Nephron (organoid): ENCODE data around the gene POLR3E.

Source experiments
- H3K27ac Mint-ChIP-seq, 3 experiments: 2 replicates each; pipeline ENCODE4 v1.8.0; 2020; ENCODE audit warnings: mixed read lengths in 3 of 3, mild to moderate bottlenecking in 2 of 3, moderate library complexity in 1 of 3
- H3K27me3 Mint-ChIP-seq: 2 replicates; pipeline ENCODE4 v1.8.0; 2021; ENCODE audit warnings: low read depth, mild to moderate bottlenecking, moderate library complexity, mixed read lengths
- H3K36me3 Mint-ChIP-seq: 2 replicates; pipeline ENCODE4 v1.8.0; 2020; ENCODE audit warnings: low read depth, mixed read lengths
- H3K4me1 Mint-ChIP-seq: 2 replicates; pipeline ENCODE4 v1.8.0; 2020; ENCODE audit warnings: mixed read lengths
- H3K4me3 Mint-ChIP-seq, 3 experiments: 2 replicates each; pipeline ENCODE4 v1.8.0; 2020; ENCODE audit warnings: mild to moderate bottlenecking in 3 of 3, mixed read lengths in 3 of 3, moderate library complexity in 2 of 3
- H3K9me3 Mint-ChIP-seq: 2 replicates; pipeline ENCODE4 v1.8.0; 2020; ENCODE audit warnings: mixed read lengths
- TF ChIP-seq, protein P1 (sequence below), 3 experiments: fragments of 200-600 bp; sonication (generic); IDR thresholded peaks; one replicate each; pipeline ENCODE4 v1.5.0; 2021; ENCODE audit warnings: antibody characterized with exemption in 3 of 3; ENCODE audit not compliant: unreplicated experiment in 3 of 3

POLR3E gene

DNA sequence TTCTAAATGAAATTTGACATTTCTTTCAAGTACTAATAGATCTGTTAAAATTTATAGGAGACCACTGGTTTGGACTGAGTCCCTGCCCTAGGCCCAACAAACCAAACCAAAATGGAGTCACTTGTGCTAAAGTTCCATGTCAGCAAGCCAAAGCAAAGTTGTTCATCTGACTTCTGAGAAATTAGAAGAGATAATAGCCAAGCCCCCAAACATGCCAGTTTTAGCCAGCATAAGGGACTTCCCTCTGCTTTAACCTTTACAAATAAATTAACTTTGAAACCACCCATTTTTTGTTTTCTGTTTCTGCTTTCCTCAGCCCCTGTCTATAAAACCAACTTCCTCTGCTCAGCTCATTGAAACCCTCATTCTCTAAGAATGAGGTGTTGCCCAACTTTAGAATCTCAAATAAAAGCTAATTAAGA, 58.3 kb downstream of the POLR3E start:
- Mint-ChIP-seq H3K27ac (no peak overlapping the region), H3K27me3 (no peaks in the 10 kb centered on the region), H3K36me3 (peaks cover 30% of the 10 kb centered on the region), H3K4me3 (no peak overlapping the region), H3K9me3 (peaks cover 2% of the 10 kb centered on the region), H3K4me1 (peaks cover 23% of the 10 kb centered on the region)
- TF ChIP-seq, protein P1, sequence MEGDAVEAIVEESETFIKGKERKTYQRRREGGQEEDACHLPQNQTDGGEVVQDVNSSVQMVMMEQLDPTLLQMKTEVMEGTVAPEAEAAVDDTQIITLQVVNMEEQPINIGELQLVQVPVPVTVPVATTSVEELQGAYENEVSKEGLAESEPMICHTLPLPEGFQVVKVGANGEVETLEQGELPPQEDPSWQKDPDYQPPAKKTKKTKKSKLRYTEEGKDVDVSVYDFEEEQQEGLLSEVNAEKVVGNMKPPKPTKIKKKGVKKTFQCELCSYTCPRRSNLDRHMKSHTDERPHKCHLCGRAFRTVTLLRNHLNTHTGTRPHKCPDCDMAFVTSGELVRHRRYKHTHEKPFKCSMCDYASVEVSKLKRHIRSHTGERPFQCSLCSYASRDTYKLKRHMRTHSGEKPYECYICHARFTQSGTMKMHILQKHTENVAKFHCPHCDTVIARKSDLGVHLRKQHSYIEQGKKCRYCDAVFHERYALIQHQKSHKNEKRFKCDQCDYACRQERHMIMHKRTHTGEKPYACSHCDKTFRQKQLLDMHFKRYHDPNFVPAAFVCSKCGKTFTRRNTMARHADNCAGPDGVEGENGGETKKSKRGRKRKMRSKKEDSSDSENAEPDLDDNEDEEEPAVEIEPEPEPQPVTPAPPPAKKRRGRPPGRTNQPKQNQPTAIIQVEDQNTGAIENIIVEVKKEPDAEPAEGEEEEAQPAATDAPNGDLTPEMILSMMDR (IDR thresholded peaks at IDR 0.05; ENCODE audit: unreplicated experiment in 3 of 3), result no peak

DNA sequence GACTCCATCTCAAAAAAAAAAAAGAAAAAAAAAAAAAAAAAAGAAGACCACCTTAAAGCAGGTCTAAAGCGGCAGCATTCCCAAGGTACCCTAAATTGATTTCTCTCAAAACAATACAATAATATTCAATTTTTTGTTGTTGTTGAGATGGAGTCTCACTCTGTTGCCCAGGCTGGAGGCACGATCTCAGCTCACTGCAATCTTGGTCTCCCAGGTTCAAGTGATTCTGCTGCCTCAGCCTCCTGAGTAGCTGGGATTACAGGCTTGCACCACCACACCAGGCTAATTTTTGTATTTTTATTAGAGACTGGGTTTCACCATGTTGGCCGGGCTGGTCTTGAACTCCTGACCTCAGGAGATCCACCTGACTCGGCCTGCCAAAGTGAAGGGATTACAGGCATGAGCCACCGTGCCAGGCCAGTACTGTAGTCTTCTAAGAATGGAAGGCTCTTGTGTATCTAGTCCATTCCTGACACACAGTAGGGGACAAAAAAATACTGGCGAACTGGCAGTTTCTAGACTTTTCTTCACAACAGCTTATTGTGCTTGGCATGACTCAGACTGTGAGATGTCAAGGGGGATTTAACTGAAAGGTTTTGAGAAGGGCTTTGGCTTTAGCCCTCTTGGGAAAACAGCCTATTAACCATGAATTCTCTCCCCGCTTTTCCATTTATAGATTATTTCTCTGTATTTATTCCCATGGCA, 59.9 kb downstream of the POLR3E start:
- H3K9me3 Mint-ChIP-seq, result no peaks in the 10 kb centered on the region
- H3K36me3 Mint-ChIP-seq, result peaks cover 18% of the 10 kb centered on the region
- no peaks in the 10 kb centered on the region for H3K27me3 Mint-ChIP-seq
- H3K27ac Mint-ChIP-seq, result no peak overlapping the region
- H3K4me3 Mint-ChIP-seq, result no peak overlapping the region
- TF ChIP-seq, protein P1 (IDR thresholded peaks at IDR 0.05; ENCODE audit: unreplicated experiment in 3 of 3), result no peak
- H3K4me1 Mint-ChIP-seq, result peaks cover 23% of the 10 kb centered on the region

DNA sequence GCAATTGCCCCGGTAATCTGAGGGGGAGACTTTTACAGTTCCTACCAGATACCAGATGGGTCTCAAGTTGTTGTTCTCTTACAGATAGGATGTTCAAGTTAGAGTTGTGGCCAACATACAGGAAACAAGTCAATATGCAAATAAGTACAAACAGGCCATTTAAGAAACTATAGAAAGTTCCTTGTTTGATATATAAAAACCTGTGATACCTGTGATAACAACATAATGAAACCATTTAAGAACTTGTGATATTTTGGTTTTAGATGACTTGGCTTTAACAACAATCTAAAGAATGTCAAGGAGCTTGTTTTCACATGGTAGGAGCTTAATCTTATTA, 60.4 kb downstream of the POLR3E start:
- Mint-ChIP-seq H3K27me3 (no peaks in the 10 kb centered on the region), H3K9me3 (no peaks in the 10 kb centered on the region), H3K36me3 (peaks cover 17% of the 10 kb centered on the region), H3K27ac (no peak overlapping the region), H3K4me3 (no peak overlapping the region), H3K4me1 (peaks cover 23% of the 10 kb centered on the region)
- TF ChIP-seq, protein P1 (IDR thresholded peaks at IDR 0.05; ENCODE audit: unreplicated experiment in 3 of 3), result no peak

DNA sequence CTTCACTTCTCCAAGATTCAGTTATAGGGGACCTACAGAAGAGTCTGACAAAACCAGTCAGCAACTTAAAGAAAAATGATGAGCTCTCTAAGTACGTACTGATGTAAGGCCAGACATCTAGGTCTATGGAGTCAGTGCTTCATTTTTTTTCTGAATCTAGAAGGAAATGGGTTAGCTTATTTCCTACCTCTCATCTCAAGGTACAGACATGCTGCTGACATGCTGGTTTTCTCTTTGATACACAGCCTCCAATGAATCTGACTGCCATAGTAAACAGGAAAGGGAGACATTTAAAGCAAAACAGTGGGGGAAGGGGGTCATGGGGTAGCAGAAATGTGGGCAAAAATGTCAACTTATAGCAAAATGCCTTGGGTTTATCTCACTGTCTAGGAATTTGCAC, 60.8 kb downstream of the POLR3E start:
- Mint-ChIP-seq H3K36me3 (peaks cover 20% of the 10 kb centered on the region), H3K4me3 (no peak overlapping the region), H3K27ac (no peak overlapping the region), H3K9me3 (no peaks in the 10 kb centered on the region), H3K27me3 (no peaks in the 10 kb centered on the region), H3K4me1 (peaks cover 23% of the 10 kb centered on the region)
- TF ChIP-seq, protein P1 (IDR thresholded peaks at IDR 0.05; ENCODE audit: unreplicated experiment in 3 of 3), result no peak

DNA sequence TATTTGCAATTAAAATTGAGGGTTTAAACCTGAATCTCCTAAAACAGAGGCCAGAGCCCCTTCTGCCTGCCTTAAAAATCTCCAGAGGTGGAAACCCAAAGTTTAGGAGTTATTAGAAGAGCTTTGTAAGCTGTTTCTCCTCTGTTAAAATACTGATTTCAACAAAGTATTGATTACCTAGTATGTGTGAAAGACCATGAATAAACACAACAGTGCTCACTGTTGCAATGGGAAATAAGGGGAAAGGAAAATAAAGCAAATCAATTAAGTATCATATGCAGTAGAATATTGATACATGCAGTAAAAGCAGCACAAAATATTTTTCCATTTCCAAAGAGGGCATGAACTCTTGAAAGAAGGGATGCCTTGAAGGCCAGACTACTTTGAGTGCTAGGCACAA, 62.5 kb downstream of the POLR3E start:
- Mint-ChIP-seq H3K27me3 (no peaks in the 10 kb centered on the region), H3K36me3 (peaks cover 33% of the 10 kb centered on the region), H3K9me3 (no peaks in the 10 kb centered on the region), H3K4me3 (no peak overlapping the region), H3K4me1 (peaks cover 9% of the 10 kb centered on the region), H3K27ac (no peak overlapping the region)
- TF ChIP-seq, protein P1 (IDR thresholded peaks at IDR 0.05; ENCODE audit: unreplicated experiment in 3 of 3), result no peak

DNA sequence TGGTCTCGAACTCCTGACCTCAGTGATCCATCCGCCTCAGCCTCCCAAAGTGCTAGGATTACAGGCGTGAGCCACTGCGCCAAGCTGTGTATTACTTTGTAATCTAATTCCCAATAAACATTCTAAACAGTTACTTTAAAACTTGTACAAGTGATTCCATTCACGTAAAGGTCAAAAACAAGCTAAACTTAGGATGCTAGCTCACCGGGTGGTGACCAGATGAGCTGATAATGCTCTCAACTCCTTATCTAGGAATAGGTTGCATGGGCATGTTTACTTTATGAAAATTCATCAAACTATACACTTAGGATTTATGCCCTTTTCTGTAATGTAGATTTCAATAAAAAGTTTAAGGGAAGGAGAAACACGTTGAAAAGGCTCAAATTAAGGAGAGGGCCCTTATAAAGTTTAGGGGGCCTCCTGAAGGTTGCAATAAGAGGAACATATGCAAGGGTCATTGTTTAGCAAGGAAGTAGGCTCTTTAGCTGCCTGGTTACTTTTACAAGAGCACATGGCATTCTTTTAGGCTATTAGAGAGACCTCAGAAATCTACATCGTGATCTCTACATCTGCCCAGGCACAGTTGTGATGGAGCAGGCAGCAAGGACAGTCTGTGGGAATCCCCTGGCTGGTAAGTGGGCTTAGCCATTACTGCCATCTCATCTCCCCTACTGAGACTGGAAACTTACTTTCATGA, 63.9 kb downstream of the POLR3E start:
- H3K36me3 Mint-ChIP-seq, result peaks cover 36% of the 10 kb centered on the region
- H3K9me3 Mint-ChIP-seq, result no peaks in the 10 kb centered on the region
- H3K4me1 Mint-ChIP-seq, result no peaks in the 10 kb centered on the region
- no peak overlapping the region for H3K4me3 Mint-ChIP-seq
- no peaks in the 10 kb centered on the region for H3K27me3 Mint-ChIP-seq
- no peak overlapping the region for H3K27ac Mint-ChIP-seq
- TF ChIP-seq, protein P1 (IDR thresholded peaks at IDR 0.05; ENCODE audit: unreplicated experiment in 3 of 3), result no peak
